HG02840 (cell line): ENCODE measurements around the gene ZNF862.

Source experiments
- ATAC-seq: cut with Tn5 transposase; IDR thresholded peaks from one replicate; pipeline ENCODE4 v1.9.1; 2021; ENCODE audit warnings: mild to moderate bottlenecking, moderate library complexity, moderate number of reproducible peaks; ENCODE audit not compliant: unreplicated experiment, low FRiP score

Gene ZNF862

GRCh38 chr7:149863500-149863899 is 25.3 kb downstream of the ZNF862 start:
- ATAC-seq, result no peak

GRCh38 chr7:149864023-149864422 is 25.8 kb downstream of the ZNF862 start:
- ATAC-seq, result no peak

- ATAC-seq, result no peak
These were observed 26.6 kb downstream of the ZNF862 start for GRCh38 chr7:149864751-149865150.

GRCh38 chr7:149865437-149865836 is 27.3 kb downstream of the ZNF862 start:
- ATAC-seq, result no peak

- no peak for ATAC-seq
These were observed 28.1 kb downstream of the ZNF862 start for GRCh38 chr7:149866139-149866778.

- ATAC-seq, result no peak
These were observed 28.7 kb downstream of the ZNF862 start for GRCh38 chr7:149866779-149867447.

- ATAC-seq, result no peak
These were observed 29.8 kb downstream of the ZNF862 start for GRCh38 chr7:149867762-149868622.

- ATAC-seq, result no peak
These were observed 30.6 kb downstream of the ZNF862 start for GRCh38 chr7:149868623-149869290.

- ATAC-seq, result no peak
These were observed 31.1 kb downstream of the ZNF862 start for GRCh38 chr7:149869291-149869650.

- ATAC-seq, result no peak
These were observed 31.7 kb downstream of the ZNF862 start for GRCh38 chr7:149869867-149870266.

GRCh38 chr7:149870274-149870673 is 32.1 kb downstream of the ZNF862 start:
- no peak for ATAC-seq

GRCh38 chr7:149870701-149871483 is 32.7 kb downstream of the ZNF862 start:
- ATAC-seq, result no peak

- ATAC-seq, result no peak
These were observed 33.4 kb downstream of the ZNF862 start for GRCh38 chr7:149871576-149871975.

- ATAC-seq, result no peak
These were observed 34.4 kb downstream of the ZNF862 start for GRCh38 chr7:149872419-149873073.

GRCh38 chr7:149873074-149873969 is 35.1 kb downstream of the ZNF862 start, which contains the start of gene ATP6V0E2:
Gene ATP6V0E2 (plus strand): TSS chr7:149873969. CDS start chr7:149874066, 97 bp downstream.
- peak; percentile 93 for ATAC-seq

GRCh38 chr7:149873970-149874643 is 35.9 kb downstream of the ZNF862 start:
- ATAC-seq, result peak; percentile 40

- no peak for ATAC-seq
These were observed 36.5 kb downstream of the ZNF862 start for GRCh38 chr7:149874644-149875028.

GRCh38 chr7:149875396-149875795 is 37.2 kb downstream of the ZNF862 start:
- no peak for ATAC-seq
